Measurements from ENCODE around the gene SMYD3. TPM values are rescaled to one million over a fixed set of nuclear protein-coding genes. Genes with fewer than 3 reads are reported as not detected.

The SMYD3 gene
- polyA plus RNA-seq, 1 experiment: 39.9 TPM

DNA sequence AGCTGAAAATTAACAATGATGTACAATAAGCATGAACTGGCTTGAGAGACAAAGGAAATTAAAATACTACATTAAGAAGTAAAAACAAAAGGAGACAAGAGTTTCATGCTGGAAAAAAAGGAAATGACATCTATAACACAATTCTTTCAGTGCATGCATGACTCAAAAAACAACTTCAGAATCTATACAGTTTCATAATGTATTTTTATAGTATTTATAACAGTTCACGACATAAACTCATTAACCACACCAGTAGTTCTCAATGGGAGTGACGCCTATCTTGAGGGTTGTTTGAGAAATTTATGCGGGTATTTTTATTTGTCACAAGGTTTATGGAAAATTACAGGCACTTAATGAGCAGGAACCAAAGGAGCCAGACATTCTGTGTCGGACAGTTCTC lies 168.5 kb downstream of the SMYD3 start:
- H3K27me3 ChIP-seq (ENCODE audit: control insufficient read depth, insufficient read depth, low read length): no peaks in the 10 kb centered on the region
- no peaks in the 10 kb centered on the region; the same call in 1 of the 2 replicates for H3K9me3 ChIP-seq (ENCODE audit: control insufficient read depth, insufficient read depth, low read length)
- TF ChIP-seq, protein P1, sequence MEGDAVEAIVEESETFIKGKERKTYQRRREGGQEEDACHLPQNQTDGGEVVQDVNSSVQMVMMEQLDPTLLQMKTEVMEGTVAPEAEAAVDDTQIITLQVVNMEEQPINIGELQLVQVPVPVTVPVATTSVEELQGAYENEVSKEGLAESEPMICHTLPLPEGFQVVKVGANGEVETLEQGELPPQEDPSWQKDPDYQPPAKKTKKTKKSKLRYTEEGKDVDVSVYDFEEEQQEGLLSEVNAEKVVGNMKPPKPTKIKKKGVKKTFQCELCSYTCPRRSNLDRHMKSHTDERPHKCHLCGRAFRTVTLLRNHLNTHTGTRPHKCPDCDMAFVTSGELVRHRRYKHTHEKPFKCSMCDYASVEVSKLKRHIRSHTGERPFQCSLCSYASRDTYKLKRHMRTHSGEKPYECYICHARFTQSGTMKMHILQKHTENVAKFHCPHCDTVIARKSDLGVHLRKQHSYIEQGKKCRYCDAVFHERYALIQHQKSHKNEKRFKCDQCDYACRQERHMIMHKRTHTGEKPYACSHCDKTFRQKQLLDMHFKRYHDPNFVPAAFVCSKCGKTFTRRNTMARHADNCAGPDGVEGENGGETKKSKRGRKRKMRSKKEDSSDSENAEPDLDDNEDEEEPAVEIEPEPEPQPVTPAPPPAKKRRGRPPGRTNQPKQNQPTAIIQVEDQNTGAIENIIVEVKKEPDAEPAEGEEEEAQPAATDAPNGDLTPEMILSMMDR (IDR thresholded peaks at IDR 0.05; ENCODE audit: low read depth, low read length): no peak
- H3K27ac ChIP-seq (ENCODE audit: low read depth, low read length): no peak overlapping the region
- POLR2A ChIA-PET: no interaction called here
- CTCF ChIA-PET: no interaction called here
- DNase-seq (ENCODE audit: low read depth, low spot score): no peak
- H3K4me3 ChIP-seq (ENCODE audit: low read depth, low read length): no peak overlapping the region

DNA sequence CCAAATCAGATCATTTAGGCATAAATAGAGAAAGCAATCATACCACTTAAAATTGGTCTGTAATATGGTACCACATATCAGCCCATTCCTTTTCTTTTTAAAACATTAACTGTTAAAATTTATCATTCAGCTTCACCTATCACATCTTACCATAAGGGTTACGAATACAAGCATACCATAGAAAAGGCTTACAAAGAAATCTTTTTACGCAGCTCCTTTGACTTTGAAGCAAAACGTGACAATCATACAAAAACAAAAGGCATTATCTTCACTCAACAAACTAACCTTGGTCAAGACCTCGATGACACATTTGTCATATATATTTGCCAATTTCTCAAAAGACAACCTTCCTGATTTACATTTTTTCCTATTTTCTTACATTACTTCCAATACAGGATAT lies 169.0 kb downstream of the SMYD3 start:
- POLR2A ChIA-PET: no interaction called here
- Histone ChIP-seq H3K27me3 (ENCODE audit: control insufficient read depth, insufficient read depth, low read length) (no peaks in the 10 kb centered on the region), H3K4me3 (ENCODE audit: low read depth, low read length) (no peak overlapping the region), H3K27ac (ENCODE audit: low read depth, low read length) (no peak overlapping the region), H3K9me3 (ENCODE audit: control insufficient read depth, insufficient read depth, low read length) (no peaks in the 10 kb centered on the region; the same call in 1 of the 2 replicates)
- TF ChIP-seq, protein P1 (IDR thresholded peaks at IDR 0.05; ENCODE audit: low read depth, low read length): no peak
- DNase-seq (ENCODE audit: low read depth, low spot score): no peak
- CTCF ChIA-PET: no interaction called here

DNA sequence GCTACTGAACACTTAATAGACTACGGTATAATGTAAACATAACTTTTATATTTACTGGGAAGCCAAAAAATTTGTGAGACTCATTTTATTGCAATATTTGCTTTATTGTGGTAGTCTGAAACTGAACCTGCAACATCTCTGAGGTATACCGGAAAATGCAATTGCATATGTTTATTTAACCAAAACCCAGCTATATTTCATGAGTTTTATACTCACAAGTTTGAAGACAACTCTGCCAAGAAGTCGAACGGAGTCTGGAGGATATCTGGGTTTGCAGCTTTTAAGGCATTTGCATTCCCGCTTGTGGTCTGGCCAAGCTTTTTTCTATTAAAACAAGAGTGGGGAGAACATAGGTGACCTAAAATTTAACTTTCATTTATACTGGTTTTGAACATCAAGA lies 171.9 kb downstream of the SMYD3 start:
- ChIA-PET POLR2A (no interaction called here), CTCF (no interaction called here)
- DNase-seq (ENCODE audit: low read depth, low spot score): no peak
- H3K27me3 ChIP-seq (ENCODE audit: control insufficient read depth, insufficient read depth, low read length): no peaks in the 10 kb centered on the region
- TF ChIP-seq, protein P1 (IDR thresholded peaks at IDR 0.05; ENCODE audit: low read depth, low read length): no peak
- no peaks in the 10 kb centered on the region; the same call in 1 of the 2 replicates for H3K9me3 ChIP-seq (ENCODE audit: control insufficient read depth, insufficient read depth, low read length)
- no peak overlapping the region for H3K27ac ChIP-seq (ENCODE audit: low read depth, low read length)
- H3K4me3 ChIP-seq (ENCODE audit: low read depth, low read length): no peak overlapping the region

DNA sequence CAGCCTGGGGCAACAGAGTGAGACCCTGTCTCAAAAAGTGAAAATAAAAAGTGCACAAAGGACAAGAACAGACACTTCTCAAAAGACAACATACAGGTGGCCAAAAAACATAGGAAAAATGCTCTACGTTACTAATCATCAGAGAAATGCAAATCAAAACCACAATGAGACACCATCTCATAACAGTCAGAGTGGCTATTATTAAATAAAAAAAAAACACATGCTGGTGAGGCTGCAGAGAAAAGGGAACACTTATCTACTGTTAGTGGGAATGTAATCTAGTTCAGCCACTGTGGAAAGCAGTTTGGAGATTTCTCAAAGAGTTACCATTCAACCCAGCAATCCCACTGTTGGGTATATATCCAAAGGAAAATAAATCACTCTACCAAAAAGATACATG lies 173.2 kb downstream of the SMYD3 start:
- Histone ChIP-seq H3K9me3 (ENCODE audit: control insufficient read depth, insufficient read depth, low read length) (no peaks in the 10 kb centered on the region), H3K27ac (ENCODE audit: low read depth, low read length) (no peak overlapping the region), H3K4me3 (ENCODE audit: low read depth, low read length) (no peak overlapping the region), H3K27me3 (ENCODE audit: control insufficient read depth, insufficient read depth, low read length) (no peaks in the 10 kb centered on the region)
- CTCF ChIA-PET: no interaction called here
- no peak for DNase-seq (ENCODE audit: low read depth, low spot score)
- POLR2A ChIA-PET: no interaction called here
- TF ChIP-seq, protein P1 (IDR thresholded peaks at IDR 0.05; ENCODE audit: low read depth, low read length): no peak

DNA sequence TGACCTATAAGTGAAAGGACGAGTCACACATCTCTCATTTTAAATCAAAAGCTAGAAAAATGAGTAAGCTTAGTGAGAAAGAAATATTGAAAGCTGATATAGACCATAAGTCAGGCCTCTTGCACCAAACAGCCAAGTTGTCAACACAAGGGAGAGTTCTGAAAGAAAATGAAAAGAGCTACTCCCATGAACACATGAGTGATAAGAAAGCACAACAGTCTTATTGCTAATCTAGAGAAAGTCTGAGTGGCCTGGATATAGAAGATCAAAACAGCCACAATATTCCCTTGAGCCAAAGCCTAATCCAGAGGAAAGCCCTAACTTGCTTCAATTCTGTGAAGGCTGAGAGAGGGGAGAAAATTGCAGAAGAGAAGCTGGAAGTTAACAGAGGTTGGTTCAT lies 175.0 kb downstream of the SMYD3 start:
- CTCF ChIA-PET: no interaction called here
- TF ChIP-seq, protein P1 (IDR thresholded peaks at IDR 0.05; ENCODE audit: low read depth, low read length): no peak
- H3K27ac ChIP-seq (ENCODE audit: low read depth, low read length): no peak overlapping the region
- H3K9me3 ChIP-seq (ENCODE audit: control insufficient read depth, insufficient read depth, low read length): no peaks in the 10 kb centered on the region
- no peaks in the 10 kb centered on the region for H3K27me3 ChIP-seq (ENCODE audit: control insufficient read depth, insufficient read depth, low read length)
- DNase-seq (ENCODE audit: low read depth, low spot score): no peak
- POLR2A ChIA-PET: interaction anchor here (0.6 kb wide), 1 partner anchor 421 kb away, joined by 3 read pairs; no protein-coding TSS in a partner anchor
- no peak overlapping the region for H3K4me3 ChIP-seq (ENCODE audit: low read depth, low read length)
